Neural cell (in vitro differentiated cells): ENCODE results near the gene NRP1. TPM values are rescaled to one million over a fixed set of nuclear protein-coding genes. Genes with fewer than 3 reads are reported as not detected.

ENCODE experiments used
- H2AFZ ChIP-seq: fragments of 200-600, 300-800 bp; sonication (generic), shearing (Covaris generic); 2 replicates; pipeline ENCODE4 v1.6.0; 2014; ENCODE audit warnings: low read depth, mild to moderate bottlenecking, antibody characterized with exemption, low read length, moderate library complexity
- H3F3A ChIP-seq: fragments of 200-600 bp; shearing (Covaris generic); 2 replicates; pipeline ENCODE4 v1.6.1; 2016; ENCODE audit warnings: mild to moderate bottlenecking, moderate library complexity, mixed read lengths, antibody characterized with exemption, low read length; ENCODE audit not compliant: insufficient read depth, poor library complexity, severe bottlenecking
- H3K27ac ChIP-seq: fragments of 200-600, 300-800 bp; sonication (generic), shearing (Covaris generic); 2 replicates; pipeline ENCODE4 v1.5.1; 2014; ENCODE audit warnings: mild to moderate bottlenecking, low read length, moderate library complexity
- H3K27me3 ChIP-seq: fragments of 300-800, 200-600 bp; sonication (generic), shearing (Covaris generic); 2 replicates; pipeline ENCODE4 v1.6.0; 2014; ENCODE audit warnings: mild to moderate bottlenecking, low read depth, low read length, moderate library complexity; ENCODE audit not compliant: insufficient read depth
- H3K36me3 ChIP-seq: fragments of 300-800, 200-600 bp; sonication (generic), shearing (Covaris generic); 2 replicates; pipeline ENCODE4 v1.5.1; 2014; ENCODE audit warnings: mild to moderate bottlenecking, antibody characterized with exemption, low read length, moderate library complexity; ENCODE audit not compliant: insufficient read depth
- H3K4me2 ChIP-seq: fragments of 300-800, 200-600 bp; sonication (generic), shearing (Covaris generic); 2 replicates; pipeline ENCODE4 v1.6.0; 2014; ENCODE audit warnings: mild to moderate bottlenecking, low read length
- H3K4me3 ChIP-seq: fragments of 300-800, 200-600 bp; sonication (generic), shearing (Covaris generic); 2 replicates; pipeline ENCODE4 v1.5.1; 2014; ENCODE audit warnings: mild to moderate bottlenecking, low read length, moderate library complexity
- H3K79me2 ChIP-seq: fragments of 200-600 bp; shearing (Covaris generic); replicated peaks from 2 replicates; pipeline ENCODE4 v1.6.0; 2014; ENCODE audit warnings: mild to moderate bottlenecking, low read length, moderate library complexity; ENCODE audit not compliant: insufficient read depth
- H3K9ac ChIP-seq: fragments of 300-800, 200-600 bp; sonication (generic), shearing (Covaris generic); 2 replicates; pipeline ENCODE4 v1.6.1; 2016; ENCODE audit warnings: mild to moderate bottlenecking, low read length, mixed read lengths
- H3K9me2 ChIP-seq: fragments of 200-600 bp; shearing (Covaris generic); 2 replicates; pipeline ENCODE4 v1.6.1; 2016; ENCODE audit warnings: mild to moderate bottlenecking, low read length, mixed read lengths; ENCODE audit not compliant: insufficient read depth
- H3K9me3 ChIP-seq: fragments of 200-600, 300-800 bp; sonication (generic), shearing (Covaris generic); 2 replicates; pipeline ENCODE4 v1.6.1; 2016; ENCODE audit warnings: mild to moderate bottlenecking, mixed run types, low read length, moderate library complexity, mixed read lengths
- H4K20me1 ChIP-seq: fragments of 200-600 bp; shearing (Covaris generic); 2 replicates; pipeline ENCODE4 v1.6.1; 2016; ENCODE audit warnings: mild to moderate bottlenecking, mixed run types; ENCODE audit not compliant: insufficient read depth
- CTCF ChIP-seq: fragments of 450-650 bp; IDR thresholded peaks from 2 replicates; pipeline ENCODE4 v1.5.1; 2014; ENCODE audit warnings: antibody characterized with exemption, mild to moderate bottlenecking, moderate library complexity; ENCODE audit not compliant: poor library complexity, severe bottlenecking
- EP300 ChIP-seq: fragments of 450-650 bp; conservative IDR thresholded peaks from 2 replicates; pipeline ENCODE4 v1.6.1; 2014; ENCODE audit warnings: antibody characterized with exemption, mild to moderate bottlenecking, moderate library complexity; ENCODE audit not compliant: poor library complexity, severe bottlenecking
- EZH2 ChIP-seq: fragments of 200-600, 300-800 bp; shearing (Covaris generic), sonication (generic); IDR thresholded peaks from 2 replicates; pipeline ENCODE4 v1.6.1; 2014; ENCODE audit warnings: antibody characterized with exemption, low read length, borderline replicate concordance, mild to moderate bottlenecking; ENCODE audit not compliant: insufficient read depth, poor library complexity, severe bottlenecking
- MXI1 ChIP-seq: fragments of 450-650 bp; conservative IDR thresholded peaks from 2 replicates; pipeline ENCODE4 v1.6.1; 2014; ENCODE audit warnings: antibody characterized with exemption, mild to moderate bottlenecking; ENCODE audit not compliant: poor library complexity, severe bottlenecking
- POLR2AphosphoS5 ChIP-seq: IDR thresholded peaks from 2 replicates; pipeline ENCODE4 v1.6.1; 2012
- RAD21 ChIP-seq: fragments of 450-650 bp; conservative IDR thresholded peaks from 2 replicates; pipeline ENCODE4 v1.6.1; 2014; ENCODE audit warnings: antibody characterized with exemption, mild to moderate bottlenecking, moderate library complexity
- REST ChIP-seq: IDR thresholded peaks from 2 replicates; pipeline ENCODE4 v1.6.1; 2012; ENCODE audit warnings: borderline replicate concordance
- SMC3 ChIP-seq: fragments of 450-650 bp; conservative IDR thresholded peaks from 2 replicates; pipeline ENCODE4 v1.6.1; 2014; ENCODE audit warnings: antibody characterized with exemption, mild to moderate bottlenecking, moderate library complexity; ENCODE audit not compliant: poor library complexity
- TAF1 ChIP-seq: IDR thresholded peaks from 2 replicates; pipeline ENCODE4 v1.6.1; 2012; ENCODE audit warnings: low read depth
- polyA plus RNA-seq: library from polyadenylated mRNA; depleted of rRNA; stranded (reverse); fragments of >200 nt; gene quantifications from 2 replicates; pipeline ENCODE4 v1.2.3, GENCODE V29; 2014

The NRP1 gene
- polyA plus RNA-seq, 1 donor from 2014 or later, result 23.2 TPM

DNA sequence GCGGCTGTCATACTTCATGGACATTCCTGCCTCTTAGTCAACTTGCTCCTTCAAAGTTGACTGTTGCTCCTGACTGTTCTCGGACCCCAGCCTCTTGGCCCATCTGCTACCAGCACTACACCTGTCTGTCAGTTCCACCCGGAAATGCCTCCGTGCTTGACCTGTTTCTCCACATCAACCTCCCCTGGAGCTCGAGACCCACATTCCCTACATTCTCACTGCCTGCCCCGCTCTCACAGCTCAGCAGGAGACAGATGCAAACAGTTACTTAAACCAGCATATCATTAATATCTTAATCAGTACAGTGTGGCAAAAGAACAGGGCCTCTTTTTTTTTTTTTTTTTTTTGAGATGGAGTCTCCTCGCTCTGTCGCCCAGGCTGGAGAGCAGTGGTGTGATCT lies 174.3 kb downstream of the NRP1 start:
- H3K79me2 ChIP-seq, result no peaks in the 10 kb centered on the region
- H3K9me3 ChIP-seq, result no peaks in the 10 kb centered on the region
- no peaks in the 10 kb centered on the region for H3K9me2 ChIP-seq
- no peak overlapping the region for H3K4me2 ChIP-seq
- H3K36me3 ChIP-seq, result no peaks in the 10 kb centered on the region
- H4K20me1 ChIP-seq, result no peaks in the 10 kb centered on the region
- H2AFZ ChIP-seq, result no peak overlapping the region
- no peak overlapping the region for H3K27ac ChIP-seq
- no peaks in the 10 kb centered on the region for H3F3A ChIP-seq
- H3K4me3 ChIP-seq, result no peak overlapping the region
- H3K27me3 ChIP-seq, result no peaks in the 10 kb centered on the region
- no peak overlapping the region for H3K9ac ChIP-seq
- TF ChIP-seq EP300 (no peak), MXI1 (no peak), RAD21 (no peak), SMC3 (no peak), POLR2AphosphoS5 (no peak), TAF1 (no peak), EZH2 (no peak), CTCF (no peak), REST (no peak)

DNA sequence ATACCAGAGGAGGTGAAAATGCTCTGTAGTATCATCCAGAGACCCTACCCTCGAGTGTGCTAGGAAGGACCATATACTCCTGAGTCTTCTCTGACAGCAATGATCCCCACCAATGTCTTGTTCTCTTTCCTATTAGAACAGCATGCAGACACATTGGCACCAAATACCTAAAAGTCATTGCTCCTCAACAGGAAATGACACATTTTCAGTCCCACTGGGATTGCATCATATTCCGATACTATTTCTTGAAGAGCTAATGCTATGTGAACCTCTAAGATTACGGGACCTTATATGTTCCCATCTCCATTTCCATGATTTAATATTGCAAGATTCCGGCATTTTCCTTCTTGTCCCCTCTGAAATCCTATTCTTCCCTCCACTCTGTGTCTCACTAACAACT lies 177.4 kb downstream of the NRP1 start:
- Histone ChIP-seq H4K20me1 (no peaks in the 10 kb centered on the region), H2AFZ (no peak overlapping the region), H3K27ac (no peak overlapping the region), H3K9ac (no peak overlapping the region), H3K36me3 (no peaks in the 10 kb centered on the region), H3K79me2 (no peaks in the 10 kb centered on the region), H3K4me3 (no peak overlapping the region), H3K9me2 (no peaks in the 10 kb centered on the region), H3K27me3 (no peaks in the 10 kb centered on the region), H3F3A (no peaks in the 10 kb centered on the region), H3K9me3 (no peaks in the 10 kb centered on the region), H3K4me2 (no peak overlapping the region)
- TF ChIP-seq CTCF, result no peak
- no peak for TF ChIP-seq RAD21
- TF ChIP-seq POLR2AphosphoS5, result no peak
- TF ChIP-seq MXI1, result no peak
- no peak for TF ChIP-seq REST
- no peak for TF ChIP-seq EZH2
- no peak for TF ChIP-seq EP300
- no peak for TF ChIP-seq SMC3
- TF ChIP-seq TAF1, result no peak
